ENCODE measurements around the gene VAMP8.

DNA sequence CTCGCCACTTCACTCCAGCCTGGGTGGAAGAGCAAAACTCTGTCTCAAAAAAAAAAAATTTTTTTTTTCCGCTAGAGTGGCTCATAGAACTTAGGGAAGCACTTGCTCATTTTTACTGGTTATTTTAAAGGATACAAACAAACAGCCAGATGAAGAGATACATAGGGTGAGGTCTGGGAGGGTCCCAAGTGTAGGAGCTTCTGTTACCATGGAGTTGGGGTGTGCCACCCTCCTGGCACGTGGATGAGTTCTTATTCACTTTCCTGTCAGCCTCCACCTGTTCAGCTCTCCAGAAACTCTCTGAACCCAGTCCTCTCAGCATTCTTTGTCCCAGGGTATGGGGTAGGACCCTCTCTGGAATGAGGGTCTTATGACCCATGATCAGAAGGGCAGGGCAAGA lies 43.3 kb upstream of the VAMP8 start:
- TF ChIP-seq CTCF (IDR thresholded peaks at IDR 0.05; ENCODE audit: low read depth, low read length, poor library complexity, severe bottlenecking) (no peak), EZH2phosphoT487 (IDR thresholded peaks at IDR 0.05; ENCODE audit: borderline replicate concordance, low read length) (no peak)

Measured in DOHH2 (cell line).